ENCODE measurements around the gene MTCL3.

GRCh38 chr6:127515234-127515793 is 3.8 kb downstream of the MTCL3 start:
- TF ChIP-seq CTCF (IDR thresholded peaks at IDR 0.05; ENCODE audit: poor library complexity): no peak
- no peak for TF ChIP-seq EZH2phosphoT487 (IDR thresholded peaks at IDR 0.05; ENCODE audit: low read depth, severe bottlenecking, unreplicated experiment)
- TF ChIP-seq EZH2 (IDR thresholded peaks at IDR 0.05; ENCODE audit: borderline replicate concordance): no peak

Data from hepatocyte (in vitro differentiated cells).